Aorta (tissue), 5 donors: ENCODE measurements around the gene ZEB2. TPM values are rescaled to one million over a fixed set of nuclear protein-coding genes. Genes with fewer than 3 reads are reported as not detected.

ENCODE experiments used
- ATAC-seq: fragments of 200-7000 bp; cut with Tn5 transposase; one replicate; pipeline ENCODE4 v1.9.1; 2022; ENCODE audit warnings: moderate library complexity; ENCODE audit not compliant: low FRiP score
- DNase-seq, 2 donors: peaks; one replicate each; pipeline ENCODE4 v3.0.0-alpha.2; 2020
- H3K27ac ChIP-seq, 2 donors: one replicate each; pipeline ENCODE4 v1.5.1; 2013; ENCODE audit warnings: low read length in 2 of 2, mild to moderate bottlenecking in 2 of 2, moderate library complexity in 2 of 2, control low read depth in 1 of 2, inconsistent platforms in 1 of 2, low read depth in 1 of 2
- H3K27me3 ChIP-seq, 2 donors: one replicate each; pipeline ENCODE4 v1.6.1; 2013; ENCODE audit warnings: control low read depth in 1 of 2, low read length in 1 of 2, mild to moderate bottlenecking in 1 of 2, moderate library complexity in 1 of 2; ENCODE audit not compliant: insufficient read depth in 2 of 2, control insufficient read depth in 1 of 2
- H3K36me3 ChIP-seq, 2 donors: one replicate each; pipeline ENCODE4 v1.6.1; 2013; ENCODE audit warnings: control low read depth in 1 of 2, low read length in 1 of 2, mild to moderate bottlenecking in 1 of 2; ENCODE audit not compliant: insufficient read depth in 2 of 2, control insufficient read depth in 1 of 2
- H3K4me1 ChIP-seq, 2 donors: one replicate each; pipeline ENCODE4 v1.6.1; 2013; ENCODE audit warnings: low read length in 2 of 2, control low read depth in 1 of 2, mild to moderate bottlenecking in 1 of 2, moderate library complexity in 1 of 2; ENCODE audit not compliant: insufficient read depth in 2 of 2, control insufficient read depth in 1 of 2
- H3K4me3 ChIP-seq, 2 donors: one replicate each; pipeline ENCODE4 v1.5.1; 2013; ENCODE audit warnings: low read length in 2 of 2, control low read depth in 1 of 2, mild to moderate bottlenecking in 1 of 2
- H3K9me3 ChIP-seq: one replicate; pipeline ENCODE4 v1.6.1; 2013; ENCODE audit warnings: mild to moderate bottlenecking, low read length; ENCODE audit not compliant: control insufficient read depth
- WGBS, 2 donors: extraction: QIAGEN DNeasy Blood & Tissue Kit; methylation state at CpG; one replicate each; pipeline ENCODE4 v1.1.7; 2013; 5-methylcytosine and 5-hydroxymethylcytosine counted together
- intact Hi-C, 2 donors: fragments of 100-400 bp; cut with DNase I; formaldehyde crosslinking; loops; one replicate each; pipeline versions ENCODE4 v1.14.2 to v1.15.0; 2022
- polyA plus RNA-seq, 2 donors: library from polyadenylated mRNA; stranded (reverse); fragments of 200-250 nt; gene quantifications; one replicate each; pipeline ENCODE4 v1.2.3, GENCODE V29; 2013
- total RNA-seq, 2 donors: library from RNA; stranded (reverse); fragmentation: NEBNext Ultra II Directional; extraction: Animal tissue kit (Norgen Biotek cat#: 25700); gene quantifications; one replicate each; pipeline ENCODE4 v1.2.1, GENCODE V29; 2021
- donor health status: healthy with polysubstance abuse.
- donor health status: Bipolar disorder and iron deficiency.
- donor health status: DM: no; HTN: no; CAD: no.
- donor health status: DM: no; HTN: no; CAD: no.
- donor health status: DM: yes; HTN: yes; CAD: no.

The ZEB2 gene
- total and polyA plus RNA-seq, 4 donors, result 38.7 to 301 (median 121) TPM

DNA sequence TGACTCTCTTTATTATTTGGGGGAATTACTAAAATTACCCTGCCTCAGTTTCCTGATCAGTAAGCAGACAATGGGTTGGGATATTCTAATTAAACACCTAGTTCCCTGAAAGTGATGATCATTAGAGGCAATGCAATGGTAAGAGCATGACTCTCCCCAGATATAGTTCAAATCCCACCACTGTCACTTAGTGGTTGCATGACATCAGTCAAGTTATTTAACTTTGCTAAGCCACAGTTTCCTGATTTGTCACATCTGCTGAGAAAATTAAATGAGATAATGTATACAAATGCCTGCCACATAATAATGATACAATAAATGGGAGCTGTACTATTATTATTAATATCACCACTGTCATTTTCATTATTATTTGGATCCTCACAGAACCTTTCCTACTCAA, 29.9 kb downstream of the ZEB2 start:
- peaks cover 0 to 1% of the 10 kb centered on the region in 2 donors for H3K27me3 ChIP-seq
- intact Hi-C loops, result no loop called here
- no peak overlapping the region for H3K4me3 ChIP-seq
- no peaks in the 10 kb centered on the region for H3K36me3 ChIP-seq
- DNase-seq (no peak), ATAC-seq (no peak)
- H3K9me3 ChIP-seq, result no peaks in the 10 kb centered on the region
- no peak overlapping the region for H3K27ac ChIP-seq
- no peaks in the 10 kb centered on the region for H3K4me1 ChIP-seq

DNA sequence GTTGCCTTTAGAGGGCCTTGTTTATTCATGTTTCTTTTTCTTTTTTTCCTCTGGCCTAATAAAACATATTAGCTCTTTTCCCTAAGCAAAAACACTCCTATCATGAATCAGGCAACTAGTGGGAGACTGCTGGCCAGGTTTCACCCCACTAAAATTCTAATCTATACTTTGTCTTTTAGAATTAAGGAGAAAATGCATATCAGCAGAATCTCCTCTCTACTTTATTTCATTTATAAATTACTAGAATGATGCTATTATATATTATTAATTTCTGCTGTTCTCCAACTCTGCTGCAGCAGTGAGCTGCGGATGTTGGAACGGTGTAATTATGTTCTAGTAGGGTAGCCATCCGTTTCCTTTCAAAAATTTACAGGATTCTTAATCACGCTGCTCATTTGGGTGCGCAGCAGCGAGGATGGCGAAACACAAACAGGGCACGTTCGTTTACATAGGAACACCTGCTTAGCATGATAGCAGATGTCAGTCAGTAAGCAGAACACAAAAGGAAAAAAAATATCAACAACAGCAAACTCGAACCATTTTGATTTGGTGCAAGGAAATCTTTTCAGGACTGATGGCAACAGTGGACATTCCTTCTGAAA, 30.5 kb downstream of the ZEB2 start:
- Histone ChIP-seq H3K36me3 (no peaks in the 10 kb centered on the region), H3K9me3 (no peaks in the 10 kb centered on the region), H3K4me3 (no peak overlapping the region), H3K27me3 (peaks cover 0 to 1% of the 10 kb centered on the region in 2 donors), H3K4me1 (peaks cover 0 to 4% of the 10 kb centered on the region in 2 donors), H3K27ac (no peak overlapping the region)
- intact Hi-C loops, result no loop called here
- 80 to 81% methylated on average over 10 of the region's 10 CpGs for WGBS, 2 donors
- no peak for ATAC-seq
- no peak for DNase-seq

DNA sequence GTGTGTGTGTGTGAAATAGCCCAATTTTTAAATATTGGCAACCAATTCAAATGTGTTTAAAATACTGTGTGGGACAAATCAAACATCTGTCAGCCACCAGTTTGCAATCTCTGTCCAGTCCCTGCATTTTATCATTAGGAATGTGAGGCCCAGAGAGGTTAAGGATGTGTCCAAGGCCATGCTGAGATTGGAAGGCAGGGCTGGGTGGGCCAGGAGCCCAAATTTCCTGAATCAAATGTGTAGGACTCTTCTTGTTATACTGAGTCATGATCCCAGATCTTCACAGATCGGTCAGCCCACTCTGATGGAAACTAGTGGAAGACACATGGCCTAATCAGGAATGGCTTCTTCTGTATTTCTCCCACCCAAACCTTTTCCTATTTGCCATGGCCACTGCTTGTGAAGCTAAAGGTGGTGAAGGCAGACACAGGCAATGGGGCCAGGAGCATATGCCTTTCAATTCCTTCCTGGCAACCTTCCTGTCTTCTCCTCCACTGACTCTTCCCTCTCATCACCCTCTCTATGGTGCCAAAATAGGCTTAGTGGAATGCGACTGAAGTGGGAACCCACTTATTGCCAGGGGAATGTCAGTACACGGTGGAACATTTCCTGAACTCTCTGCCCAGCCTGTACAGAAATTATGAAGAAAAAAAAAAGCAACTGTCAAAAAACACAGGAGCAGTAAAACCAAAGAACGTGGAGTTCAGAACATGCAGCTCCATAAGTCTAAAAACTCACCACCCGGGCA, 35.5 kb downstream of the ZEB2 start:
- H3K27ac ChIP-seq, result peak overlapping the region in 1 of 2 donors; percentile 50
- peaks cover 3 to 12% of the 10 kb centered on the region in 2 donors for H3K4me1 ChIP-seq
- intact Hi-C loops, result no loop called here
- no peak for ATAC-seq
- DNase-seq, result no peak
- no peaks in the 10 kb centered on the region for H3K36me3 ChIP-seq
- WGBS, 2 donors, result 20 to 24% methylated on average over 5 of the region's 5 CpGs
- no peaks in the 10 kb centered on the region for H3K9me3 ChIP-seq
- no peaks in the 10 kb centered on the region for H3K27me3 ChIP-seq
- no peak overlapping the region for H3K4me3 ChIP-seq

- H3K36me3 ChIP-seq, result no peaks in the 10 kb centered on the region
- 91 to 93% methylated on average over 4 of the region's 4 CpGs for WGBS, 2 donors
- H3K27ac ChIP-seq, result no peak overlapping the region
- H3K4me3 ChIP-seq, result no peak overlapping the region
- H3K27me3 ChIP-seq, result no peaks in the 10 kb centered on the region
- ATAC-seq (no peak), DNase-seq (no peak)
- H3K9me3 ChIP-seq, result no peaks in the 10 kb centered on the region
- intact Hi-C loops, result no loop called here
- peaks cover 3 to 18% of the 10 kb centered on the region in 2 donors for H3K4me1 ChIP-seq
These were observed 38.3 kb downstream of the ZEB2 start for GRCh38 chr2:144481666-144482065.

GRCh38 chr2:144481109-144481508, 38.8 kb downstream of the ZEB2 start:
- no peaks in the 10 kb centered on the region for H3K27me3 ChIP-seq
- no peaks in the 10 kb centered on the region for H3K9me3 ChIP-seq
- no peak for DNase-seq
- ATAC-seq, result no peak
- H3K4me3 ChIP-seq, result no peak overlapping the region
- H3K36me3 ChIP-seq, result no peaks in the 10 kb centered on the region
- no peak overlapping the region for H3K27ac ChIP-seq
- WGBS, 2 donors, result 66 to 76% methylated on average over 6 of the region's 6 CpGs
- peaks cover 4 to 22% of the 10 kb centered on the region in 2 donors for H3K4me1 ChIP-seq
- intact Hi-C loops, result no loop called here

DNA sequence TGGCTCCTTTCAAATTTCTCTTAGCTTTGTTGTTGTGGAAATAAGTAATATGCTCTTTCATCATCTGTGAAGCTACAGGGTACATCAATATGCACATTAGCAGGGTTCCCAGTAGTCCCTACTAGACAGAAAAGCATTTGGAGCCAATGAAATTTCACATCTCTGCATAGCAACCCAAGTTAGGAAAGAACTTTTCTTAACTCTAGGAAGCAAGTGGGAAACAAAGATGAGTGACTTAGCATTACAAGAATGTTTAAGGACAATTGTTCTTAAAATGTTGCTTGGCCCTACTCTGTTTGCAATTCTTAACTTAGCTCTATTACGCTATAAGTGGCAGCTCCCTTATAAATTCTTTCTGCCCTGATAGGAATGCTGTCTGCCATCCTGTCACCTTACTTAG, 39.6 kb downstream of the ZEB2 start:
- WGBS, 2 donors, result 3 to 9% methylated on average over 1 of the region's 1 CpG
- H3K9me3 ChIP-seq, result no peaks in the 10 kb centered on the region
- H3K27ac ChIP-seq, result no peak overlapping the region
- no peaks in the 10 kb centered on the region for H3K36me3 ChIP-seq
- peaks cover 4 to 23% of the 10 kb centered on the region in 2 donors for H3K4me1 ChIP-seq
- intact Hi-C loops, result no loop called here
- no peak for ATAC-seq
- H3K4me3 ChIP-seq, result no peak overlapping the region
- DNase-seq, result no peak
- H3K27me3 ChIP-seq, result no peaks in the 10 kb centered on the region

GRCh38 chr2:144479659-144480058, 40.3 kb downstream of the ZEB2 start:
- intact Hi-C loops, result no loop called here
- peaks cover 4 to 21% of the 10 kb centered on the region in 2 donors for H3K4me1 ChIP-seq
- H3K27me3 ChIP-seq, result no peaks in the 10 kb centered on the region
- no peak for DNase-seq
- no peak overlapping the region for H3K4me3 ChIP-seq
- H3K9me3 ChIP-seq, result no peaks in the 10 kb centered on the region
- H3K36me3 ChIP-seq, result no peaks in the 10 kb centered on the region
- H3K27ac ChIP-seq, result peak overlapping the region in 1 of 2 donors; percentile 54
- ATAC-seq, result no peak
- WGBS, 2 donors, result 62 to 66% methylated on average over 8 of the region's 8 CpGs

DNA sequence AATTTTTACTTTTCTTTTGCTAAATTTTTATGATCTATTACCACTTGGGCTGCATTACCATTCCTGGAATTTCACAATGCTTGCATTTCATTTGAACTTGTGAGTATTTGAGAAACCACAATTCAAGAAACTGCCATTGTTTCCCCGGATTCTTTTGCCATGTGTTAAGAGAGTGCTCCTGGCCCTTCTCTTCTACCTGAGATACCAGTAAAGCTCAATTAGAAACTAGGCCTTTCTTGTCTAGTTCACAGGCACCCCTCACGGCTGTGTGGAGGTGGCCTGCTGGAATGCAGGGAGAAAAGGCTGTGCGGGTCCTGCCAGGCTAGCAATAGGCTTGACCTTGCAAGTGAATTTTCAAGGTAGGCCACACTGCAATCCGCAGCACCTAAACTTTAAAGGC, 40.8 kb downstream of the ZEB2 start:
- Histone ChIP-seq H3K27ac (peak overlapping the region; percentile 67 to 69), H3K27me3 (no peaks in the 10 kb centered on the region), H3K36me3 (no peaks in the 10 kb centered on the region), H3K4me1 (peaks cover 4 to 18% of the 10 kb centered on the region in 2 donors), H3K9me3 (no peaks in the 10 kb centered on the region), H3K4me3 (no peak overlapping the region)
- intact Hi-C loops, result no loop called here
- 21 to 30% methylated on average over 4 of the region's 4 CpGs for WGBS, 2 donors
- DNase-seq, result no peak
- ATAC-seq, result no peak

GRCh38 chr2:144477957-144478311, 42.0 kb downstream of the ZEB2 start:
- peaks cover 4 to 18% of the 10 kb centered on the region in 2 donors for H3K4me1 ChIP-seq
- H3K36me3 ChIP-seq, result no peaks in the 10 kb centered on the region
- no peak for DNase-seq
- H3K9me3 ChIP-seq, result no peaks in the 10 kb centered on the region
- intact Hi-C loops, result no loop called here
- no peak for ATAC-seq
- WGBS, 2 donors, result 57 to 64% methylated on average over 7 of the region's 7 CpGs
- H3K4me3 ChIP-seq, result no peak overlapping the region
- H3K27ac ChIP-seq, result peak overlapping the region in 1 of 2 donors; percentile 25
- no peaks in the 10 kb centered on the region for H3K27me3 ChIP-seq
